Kidney glomerular epithelial cell (primary cell): Measurements from ENCODE around the gene CDK4.
"Not testable (repeated sequence)": the region's sequence is repeated elsewhere in the genome, so short reads cannot be mapped to it uniquely, and the experiment has no call there.

Experiments
- DNase-seq: peaks from one replicate; lab custom pipeline; 2025; lab: John Stamatoyannopoulos, UW

CDK4 gene

GRCh38 chr12:57724003-57724935, 27.8 kb downstream of the CDK4 start:
- DNase-seq = no peak

GRCh38 chr12:57723630-57723962, 28.5 kb downstream of the CDK4 start:
- no peak for DNase-seq

GRCh38 chr12:57722716-57723629, 29.1 kb downstream of the CDK4 start:
- no peak for DNase-seq

- not testable (repeated sequence) for DNase-seq
Measured at GRCh38 chr12:57721846-57722608, 30.1 kb downstream of the CDK4 start.

- DNase-seq = no peak
Measured at GRCh38 chr12:57720606-57721595, 31.2 kb downstream of the CDK4 start.

GRCh38 chr12:57719777-57720605, 32.1 kb downstream of the CDK4 start:
- DNase-seq = no peak

GRCh38 chr12:57718641-57719528, 33.2 kb downstream of the CDK4 start:
- DNase-seq = no peak

GRCh38 chr12:57717846-57718640, 34.1 kb downstream of the CDK4 start:
- no peak for DNase-seq

GRCh38 chr12:57717131-57717530, 35.0 kb downstream of the CDK4 start:
- no peak for DNase-seq

GRCh38 chr12:57716305-57716704, 35.8 kb downstream of the CDK4 start:
- no peak for DNase-seq

- no peak for DNase-seq
Measured at GRCh38 chr12:57715786-57716185, 36.3 kb downstream of the CDK4 start.

GRCh38 chr12:57715036-57715748, 36.9 kb downstream of the CDK4 start:
- DNase-seq = not testable (repeated sequence)

GRCh38 chr12:57713209-57713608, 38.9 kb downstream of the CDK4 start:
- DNase-seq = no peak

- DNase-seq = no peak
Measured at GRCh38 chr12:57712701-57713100, 39.4 kb downstream of the CDK4 start.

GRCh38 chr12:57708296-57708695, 43.8 kb downstream of the CDK4 start:
- DNase-seq = no peak

- DNase-seq = no peak
Measured at GRCh38 chr12:57707250-57707649, 44.9 kb downstream of the CDK4 start.

- no peak for DNase-seq
Measured at GRCh38 chr12:57700317-57700716, 51.8 kb downstream of the CDK4 start.
